Peyer's patch (tissue), 4 donors: ENCODE data around the gene GIPC2. TPM values are rescaled to one million over a fixed set of nuclear protein-coding genes. Genes with fewer than 3 reads are reported as not detected.

Experiments
- DNase-seq, 3 donors: peaks; one replicate each; pipeline ENCODE4 v3.0.0-alpha.2; 2017 to 2019
- H3K27ac ChIP-seq, 4 donors: fragments of 200-600 bp; sonication (generic); one replicate each; pipeline ENCODE4 v1.5.1; 2016 to 2019
- H3K27me3 ChIP-seq, 2 donors: fragments of 200-600 bp; sonication (generic); one replicate each; pipeline ENCODE4 v1.5.1; 2019
- H3K36me3 ChIP-seq, 3 donors: fragments of 200-600 bp; sonication (generic); one replicate each; pipeline ENCODE4 v1.5.1; 2016 to 2019
- H3K4me1 ChIP-seq, 4 donors: fragments of 200-600 bp; sonication (generic); one replicate each; pipeline ENCODE4 v1.5.1; 2016 to 2019
- H3K4me3 ChIP-seq, 4 donors: fragments of 200-600 bp; sonication (generic); 1 replicate in 3 of 4; 2 replicates in 1 of 4; pipeline ENCODE4 v1.5.1; 2016 to 2019; ENCODE audit warnings: mild to moderate bottlenecking in 1 of 4
- H3K9me3 ChIP-seq, 4 donors: fragments of 200-600 bp; sonication (generic); one replicate each; pipeline ENCODE4 v1.5.1; 2016 to 2019; ENCODE audit warnings: mild to moderate bottlenecking in 1 of 4
- CTCF ChIP-seq, 6 experiments: fragments of 450-650 bp in 4 of 6; fragments of 200-600 bp in 2 of 6; sonication (generic) in 1 of 6; IDR thresholded peaks; one replicate each; pipeline ENCODE4 v1.5.1; 2017 to 2019; ENCODE audit warnings: antibody characterized with exemption in 6 of 6, mild to moderate bottlenecking in 3 of 6, moderate library complexity in 1 of 6
- POLR2A ChIP-seq, 2 donors: fragments of 450-650 bp; IDR thresholded peaks; one replicate each; pipeline ENCODE4 v1.5.1; 2017; ENCODE audit warnings: antibody characterized with exemption in 2 of 2, mild to moderate bottlenecking in 2 of 2, moderate library complexity in 2 of 2
- total RNA-seq, 4 donors: library from RNA; depleted of rRNA; stranded (reverse); fragments of >200 nt; gene quantifications; one replicate each; pipeline ENCODE4 v1.1.0, GENCODE V29; 2016

GIPC2 gene
- total RNA-seq, 4 donors from 2014 or later: 21.5 to 103 (median 52.2) TPM

GRCh38 chr1:78153092-78153736 lies 107.4 kb downstream of the GIPC2 start:
- no peak for DNase-seq
- TF ChIP-seq POLR2A (IDR thresholded peaks at IDR 0.05) (no peak), CTCF (IDR thresholded peaks at IDR 0.05) (no peak)
- no peaks in the 10 kb centered on the region for H3K4me1 ChIP-seq
- H3K27ac ChIP-seq: no peak overlapping the region
- H3K36me3 ChIP-seq: peaks cover 0 to 1% (median 0%) of the 10 kb centered on the region in 3 donors
- H3K27me3 ChIP-seq: no peaks in the 10 kb centered on the region
- no peak overlapping the region for H3K4me3 ChIP-seq
- no peaks in the 10 kb centered on the region for H3K9me3 ChIP-seq

GRCh38 chr1:78155121-78155520 lies 109.4 kb downstream of the GIPC2 start:
- H3K27me3 ChIP-seq: no peaks in the 10 kb centered on the region
- H3K36me3 ChIP-seq: peaks cover 0 to 13% (median 0%) of the 10 kb centered on the region in 3 donors
- H3K4me3 ChIP-seq: no peak overlapping the region
- TF ChIP-seq CTCF (IDR thresholded peaks at IDR 0.05) (no peak), POLR2A (IDR thresholded peaks at IDR 0.05) (no peak)
- DNase-seq: no peak
- H3K9me3 ChIP-seq: no peaks in the 10 kb centered on the region
- no peaks in the 10 kb centered on the region for H3K4me1 ChIP-seq
- no peak overlapping the region for H3K27ac ChIP-seq

DNA sequence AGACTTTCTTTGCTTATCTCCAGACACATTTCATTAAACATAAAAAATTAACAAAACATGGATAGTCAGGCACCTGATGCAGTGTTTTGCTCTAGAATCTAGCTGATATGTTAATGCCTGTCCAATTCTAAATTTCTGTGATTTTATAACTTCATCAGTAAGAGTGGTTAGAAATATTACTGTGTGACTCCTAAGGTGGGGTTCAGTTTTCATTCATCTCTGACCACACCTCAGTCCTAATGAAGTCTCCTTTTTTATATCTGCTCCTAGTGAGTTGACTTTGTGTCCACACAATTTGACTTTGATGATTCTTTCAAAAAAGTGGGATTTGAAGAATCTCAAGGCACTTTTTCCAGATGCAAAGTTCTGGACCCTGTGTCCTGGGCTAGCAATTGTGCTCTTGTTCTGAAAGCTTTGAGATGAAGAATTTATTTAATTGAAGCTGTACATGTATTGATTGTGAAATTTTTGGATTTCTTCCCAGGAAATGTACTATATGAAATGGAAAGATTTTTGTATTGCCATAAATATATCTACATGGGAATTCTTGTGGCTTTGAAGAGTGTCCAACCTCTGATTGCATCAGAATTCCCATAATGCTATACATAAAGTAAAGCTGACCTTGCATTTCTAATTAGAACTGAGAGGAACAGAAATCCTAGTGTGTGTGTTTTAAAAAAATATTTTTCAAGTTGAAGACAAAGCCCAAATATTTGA lies 111.2 kb downstream of the GIPC2 start:
- no peaks in the 10 kb centered on the region for H3K9me3 ChIP-seq
- no peak overlapping the region for H3K4me3 ChIP-seq
- TF ChIP-seq CTCF (IDR thresholded peaks at IDR 0.05) (no peak), POLR2A (IDR thresholded peaks at IDR 0.05) (no peak)
- H3K36me3 ChIP-seq: peaks cover 0 to 13% (median 0%) of the 10 kb centered on the region in 3 donors
- H3K27ac ChIP-seq: no peak overlapping the region
- no peaks in the 10 kb centered on the region for H3K4me1 ChIP-seq
- no peak for DNase-seq
- H3K27me3 ChIP-seq: no peaks in the 10 kb centered on the region

- no peaks in the 10 kb centered on the region for H3K36me3 ChIP-seq
- H3K4me1 ChIP-seq: no peaks in the 10 kb centered on the region
- H3K9me3 ChIP-seq: no peaks in the 10 kb centered on the region
- no peak overlapping the region for H3K4me3 ChIP-seq
- H3K27ac ChIP-seq: no peak overlapping the region
- no peak for TF ChIP-seq CTCF (IDR thresholded peaks at IDR 0.05)
- no peak for TF ChIP-seq POLR2A (IDR thresholded peaks at IDR 0.05)
- no peaks in the 10 kb centered on the region for H3K27me3 ChIP-seq
- no peak for DNase-seq
Observed at GRCh38 chr1:78165816-78166215, 120.0 kb downstream of the GIPC2 start.

- Histone ChIP-seq H3K36me3 (no peaks in the 10 kb centered on the region), H3K4me3 (no peak overlapping the region), H3K9me3 (no peaks in the 10 kb centered on the region), H3K27ac (no peak overlapping the region), H3K27me3 (no peaks in the 10 kb centered on the region), H3K4me1 (no peaks in the 10 kb centered on the region)
- DNase-seq: no peak
- TF ChIP-seq POLR2A (IDR thresholded peaks at IDR 0.05): no peak
- TF ChIP-seq CTCF (IDR thresholded peaks at IDR 0.05): no peak
Observed at GRCh38 chr1:78168306-78168705, 122.5 kb downstream of the GIPC2 start.
